HUES6 (cell line): Measurements from ENCODE around the gene FGF19.

ENCODE experiments used
- H3K27ac ChIP-seq: 2 replicates; pipeline ENCODE4 v1.7.0; 2013; ENCODE audit warnings: low read depth, mild to moderate bottlenecking, low read length, inconsistent platforms
- H3K27me3 ChIP-seq: 2 replicates; pipeline ENCODE4 v1.6.1; 2013; ENCODE audit warnings: low read length; ENCODE audit not compliant: control insufficient read depth, insufficient read depth
- H3K36me3 ChIP-seq: 2 replicates; pipeline ENCODE4 v1.6.1; 2013; ENCODE audit warnings: low read length; ENCODE audit not compliant: control insufficient read depth, insufficient read depth
- H3K4me1 ChIP-seq: 2 replicates; pipeline ENCODE4 v1.6.1; 2013; ENCODE audit warnings: low read length; ENCODE audit not compliant: control insufficient read depth, insufficient read depth
- H3K4me3 ChIP-seq: 2 replicates; pipeline ENCODE4 v1.5.1; 2013; ENCODE audit warnings: low read depth, low read length
- H3K9ac ChIP-seq: one replicate; pipeline ENCODE4 v1.6.1; 2013; ENCODE audit warnings: mild to moderate bottlenecking, low read length
- H3K9me3 ChIP-seq: 2 replicates; pipeline ENCODE4 v1.6.1; 2013; ENCODE audit warnings: low read depth, low read length; ENCODE audit not compliant: control insufficient read depth, insufficient read depth

Gene FGF19

DNA sequence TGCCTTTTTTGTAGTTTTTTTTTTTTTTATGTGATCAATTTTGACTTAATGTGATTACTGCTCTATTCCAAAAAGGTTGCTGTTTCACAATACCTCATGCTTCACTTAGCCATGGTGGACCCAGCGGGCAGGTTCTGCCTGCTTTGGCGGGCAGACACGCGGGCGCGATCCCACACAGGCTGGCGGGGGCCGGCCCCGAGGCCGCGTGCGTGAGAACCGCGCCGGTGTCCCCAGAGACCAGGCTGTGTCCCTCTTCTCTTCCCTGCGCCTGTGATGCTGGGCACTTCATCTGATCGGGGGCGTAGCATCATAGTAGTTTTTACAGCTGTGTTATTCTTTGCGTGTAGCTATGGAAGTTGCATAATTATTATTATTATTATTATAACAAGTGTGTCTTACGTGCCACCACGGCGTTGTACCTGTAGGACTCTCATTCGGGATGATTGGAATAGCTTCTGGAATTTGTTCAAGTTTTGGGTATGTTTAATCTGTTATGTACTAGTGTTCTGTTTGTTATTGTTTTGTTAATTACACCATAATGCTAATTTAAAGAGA is 50.3 kb downstream of the FGF19 start:
- Histone ChIP-seq H3K27me3 (no peaks in the 10 kb centered on the region), H3K27ac (no peak overlapping the region), H3K4me3 (no peak overlapping the region), H3K36me3 (peaks cover 62% of the 10 kb centered on the region), H3K4me1 (peaks cover 14% of the 10 kb centered on the region), H3K9ac (no peak overlapping the region), H3K9me3 (no peaks in the 10 kb centered on the region)

GRCh38 chr11:69652999-69653398 is 50.8 kb downstream of the FGF19 start:
- H3K27ac ChIP-seq: no peak overlapping the region
- H3K4me1 ChIP-seq: peaks cover 11% of the 10 kb centered on the region
- H3K9ac ChIP-seq: no peak overlapping the region
- peaks cover 67% of the 10 kb centered on the region for H3K36me3 ChIP-seq
- H3K9me3 ChIP-seq: no peaks in the 10 kb centered on the region
- H3K27me3 ChIP-seq: no peaks in the 10 kb centered on the region
- H3K4me3 ChIP-seq: no peak overlapping the region

GRCh38 chr11:69651834-69652620 is 51.8 kb downstream of the FGF19 start:
- H3K4me3 ChIP-seq: no peak overlapping the region
- no peaks in the 10 kb centered on the region for H3K27me3 ChIP-seq
- H3K27ac ChIP-seq: no peak overlapping the region
- no peak overlapping the region for H3K9ac ChIP-seq
- no peaks in the 10 kb centered on the region for H3K9me3 ChIP-seq
- H3K4me1 ChIP-seq: peaks cover under 1% of the 10 kb centered on the region; the same call in 1 of the 2 replicates
- peaks cover 77% of the 10 kb centered on the region for H3K36me3 ChIP-seq

DNA sequence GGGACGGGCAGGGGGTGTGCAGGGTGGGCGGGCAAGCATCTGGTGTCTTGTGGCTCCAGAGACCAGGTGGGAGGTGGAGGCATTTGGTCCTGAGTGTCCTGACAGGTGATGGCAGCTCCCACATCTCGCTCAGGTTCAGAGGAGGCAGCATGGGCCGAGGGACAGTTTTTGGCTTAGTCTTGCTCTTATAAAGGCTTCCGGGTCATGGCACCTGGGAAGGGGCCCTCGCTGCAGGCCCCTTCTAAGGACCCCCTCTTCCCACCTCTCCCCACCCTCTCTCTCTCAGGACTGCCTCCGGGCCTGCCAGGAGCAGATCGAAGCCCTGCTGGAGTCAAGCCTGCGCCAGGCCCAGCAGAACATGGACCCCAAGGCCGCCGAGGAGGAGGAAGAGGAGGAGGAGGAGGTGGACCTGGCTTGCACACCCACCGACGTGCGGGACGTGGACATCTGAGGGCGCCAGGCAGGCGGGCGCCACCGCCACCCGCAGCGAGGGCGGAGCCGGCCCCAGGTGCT is 52.9 kb downstream of the FGF19 start:
- H3K9ac ChIP-seq: no peak overlapping the region
- H3K27me3 ChIP-seq: no peaks in the 10 kb centered on the region
- H3K4me3 ChIP-seq: no peak overlapping the region
- H3K36me3 ChIP-seq: peaks cover 88% of the 10 kb centered on the region
- H3K9me3 ChIP-seq: no peaks in the 10 kb centered on the region
- H3K27ac ChIP-seq: no peak overlapping the region
- peaks cover 2% of the 10 kb centered on the region; the same call in 1 of the 2 replicates for H3K4me1 ChIP-seq

DNA sequence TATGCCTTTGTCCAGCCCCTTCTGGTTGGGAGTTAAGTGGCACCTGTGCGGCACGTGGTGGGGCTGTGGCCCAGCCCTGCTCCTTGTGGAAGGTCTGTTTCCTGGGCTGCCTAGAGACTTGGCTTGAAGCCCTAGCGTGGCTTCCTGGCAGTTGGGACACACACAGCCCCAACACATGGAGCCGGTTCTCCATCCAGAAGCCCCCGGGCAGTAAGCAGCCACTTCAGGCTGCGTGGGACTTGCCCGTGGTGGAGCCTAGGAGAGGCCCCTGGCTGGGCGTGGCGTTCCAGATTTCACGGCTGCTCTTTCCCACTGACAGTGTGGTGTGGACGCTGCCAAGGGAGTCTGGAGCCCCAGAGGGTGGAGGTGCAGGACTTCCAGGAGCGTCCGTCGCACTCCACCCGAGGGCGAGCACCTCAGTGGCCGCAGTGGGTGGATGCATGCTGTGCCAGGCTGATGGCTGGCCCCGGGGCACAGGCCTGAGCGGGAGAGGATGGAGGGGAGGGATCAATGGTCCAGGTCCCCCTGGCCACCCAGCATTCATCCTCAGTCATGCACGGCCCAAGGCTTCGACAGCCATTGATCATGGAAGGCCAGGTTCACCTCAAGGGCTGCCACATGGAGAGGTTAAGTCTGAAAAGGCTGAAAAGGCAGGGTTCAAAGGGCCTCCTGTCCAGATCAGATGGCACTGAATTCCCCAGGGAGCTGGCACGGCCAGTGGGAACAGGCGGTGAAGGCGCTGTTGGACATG is 53.6 kb downstream of the FGF19 start:
- Histone ChIP-seq H3K9me3 (no peaks in the 10 kb centered on the region), H3K4me1 (peaks cover 7% of the 10 kb centered on the region; the same call in 1 of the 2 replicates), H3K4me3 (no peak overlapping the region), H3K36me3 (peaks cover 94% of the 10 kb centered on the region), H3K27me3 (no peaks in the 10 kb centered on the region), H3K9ac (no peak overlapping the region), H3K27ac (no peak overlapping the region)

DNA sequence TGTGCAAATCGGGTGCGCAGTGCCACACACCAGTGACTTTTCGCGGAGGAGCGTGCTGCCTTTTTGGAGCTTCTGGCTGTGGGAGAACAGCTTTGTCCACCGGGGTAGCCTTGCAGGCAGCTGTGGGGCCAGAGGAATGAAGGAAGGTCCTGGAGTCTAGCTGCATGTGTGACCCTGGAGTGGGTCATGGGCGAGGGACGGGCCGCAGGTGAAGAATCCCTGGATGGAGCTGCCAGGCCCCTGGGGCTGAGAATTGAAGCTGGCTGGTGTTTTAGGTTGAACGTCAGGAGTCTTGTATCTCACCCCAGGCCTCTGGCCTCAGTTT is 54.3 kb downstream of the FGF19 start:
- no peak overlapping the region for H3K9ac ChIP-seq
- H3K4me1 ChIP-seq: peaks cover 7% of the 10 kb centered on the region; the same call in 1 of the 2 replicates
- no peak overlapping the region for H3K4me3 ChIP-seq
- peaks cover 99% of the 10 kb centered on the region for H3K36me3 ChIP-seq
- H3K27me3 ChIP-seq: no peaks in the 10 kb centered on the region
- H3K9me3 ChIP-seq: no peaks in the 10 kb centered on the region
- H3K27ac ChIP-seq: no peak overlapping the region

GRCh38 chr11:69648679-69649575 is 54.9 kb downstream of the FGF19 start:
- H3K4me1 ChIP-seq: peaks cover 11% of the 10 kb centered on the region
- H3K9me3 ChIP-seq: no peaks in the 10 kb centered on the region
- no peak overlapping the region for H3K4me3 ChIP-seq
- H3K27me3 ChIP-seq: no peaks in the 10 kb centered on the region
- peaks cover 100% of the 10 kb centered on the region for H3K36me3 ChIP-seq
- no peak overlapping the region for H3K27ac ChIP-seq
- no peak overlapping the region for H3K9ac ChIP-seq
